NCI-H524 treated with DMSO at 0.1 percent for 48 hours (cell line): ENCODE data around the gene EIF3L.

Experiments used
- DNase-seq: peaks from one replicate; lab custom pipeline; 2025; lab: John Stamatoyannopoulos, UW

The EIF3L gene

DNA sequence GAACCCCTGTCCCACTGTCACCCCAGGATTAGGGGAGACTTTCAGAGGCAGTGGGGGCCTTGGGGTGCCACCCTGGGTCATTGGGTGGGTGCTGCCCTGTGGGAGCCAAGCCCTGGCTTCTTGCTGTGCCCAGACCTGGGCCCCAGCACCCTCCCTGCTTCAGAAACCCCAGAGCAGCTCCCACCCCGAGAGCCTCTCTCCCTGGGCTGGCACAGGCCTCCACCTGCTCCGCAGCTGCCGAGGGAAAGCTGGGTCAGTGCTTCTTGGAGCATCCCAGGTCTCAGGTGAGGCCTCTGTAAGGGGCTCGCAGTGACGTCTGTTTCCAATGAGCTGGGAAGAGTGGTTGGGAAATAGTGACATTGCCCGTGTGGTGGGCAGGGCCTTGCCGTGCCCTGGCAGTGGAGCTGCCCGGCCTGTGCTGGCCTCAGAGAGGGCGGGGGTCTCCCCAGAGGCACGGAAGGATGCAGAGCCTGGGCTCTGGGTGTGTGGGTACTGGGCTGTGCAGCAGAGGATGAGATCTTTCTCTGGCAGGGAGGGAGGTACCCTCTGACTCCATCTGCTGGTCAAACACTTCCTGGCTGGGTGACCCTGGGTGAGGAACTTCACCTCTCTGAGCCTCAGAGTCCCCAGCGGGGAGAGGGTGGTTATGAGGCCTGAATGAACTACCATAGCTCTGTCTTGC lies 81.2 kb downstream of the EIF3L start:
- no peak for DNase-seq

DNA sequence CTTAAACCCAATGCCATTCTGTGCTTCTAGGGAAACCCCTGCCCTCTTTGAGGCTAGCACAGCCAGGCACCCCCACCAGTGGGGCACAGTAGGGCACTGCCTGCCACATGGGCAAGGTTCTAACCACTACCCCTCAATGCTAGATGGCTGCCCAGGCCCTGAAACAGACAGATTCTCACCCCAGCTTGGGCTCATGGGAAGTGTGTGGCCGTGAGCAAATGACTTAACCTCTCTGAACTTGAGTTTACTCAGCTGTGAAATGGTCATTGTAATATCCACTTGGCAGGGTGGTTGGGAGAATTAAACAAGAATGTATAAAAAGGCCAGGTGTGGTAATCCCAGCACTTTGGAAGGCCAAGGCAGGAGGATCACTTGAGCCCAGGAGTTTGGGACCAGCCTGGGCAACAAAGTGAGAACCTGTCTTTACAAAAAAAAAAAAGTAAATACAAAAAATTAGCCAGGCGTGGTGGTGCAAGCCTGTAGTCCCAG lies 81.8 kb downstream of the EIF3L start:
- DNase-seq, result no peak

DNA sequence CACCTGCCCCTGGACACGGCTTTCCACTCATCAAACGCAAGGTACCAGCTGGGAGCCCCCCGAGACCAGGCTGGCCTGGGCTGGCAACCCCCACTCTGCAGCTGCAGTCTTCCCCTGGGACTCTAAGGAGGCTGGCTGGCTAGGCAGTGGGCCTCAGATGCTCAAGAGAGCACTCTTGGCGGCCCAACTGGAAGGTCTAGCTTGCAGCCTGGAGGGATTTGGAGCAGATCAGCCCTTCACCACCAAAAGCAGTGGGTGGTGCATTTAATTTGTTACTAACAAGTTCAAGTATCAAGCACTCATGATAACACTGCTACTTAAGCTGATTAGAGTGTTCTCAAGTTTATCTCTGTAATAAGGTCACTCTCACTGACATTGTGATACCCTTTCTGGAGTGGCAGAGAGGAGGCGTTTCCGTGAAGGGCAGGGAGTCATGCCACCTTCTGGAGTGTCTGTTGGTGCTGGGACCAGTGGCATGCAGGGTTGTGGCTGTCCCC lies 82.7 kb downstream of the EIF3L start:
- peak; percentile 48 for DNase-seq

GRCh38 chr22:37932401-37932800 lies 83.2 kb downstream of the EIF3L start:
- no peak for DNase-seq

GRCh38 chr22:37932821-37933578 lies 83.8 kb downstream of the EIF3L start:
- DNase-seq, result no peak

DNA sequence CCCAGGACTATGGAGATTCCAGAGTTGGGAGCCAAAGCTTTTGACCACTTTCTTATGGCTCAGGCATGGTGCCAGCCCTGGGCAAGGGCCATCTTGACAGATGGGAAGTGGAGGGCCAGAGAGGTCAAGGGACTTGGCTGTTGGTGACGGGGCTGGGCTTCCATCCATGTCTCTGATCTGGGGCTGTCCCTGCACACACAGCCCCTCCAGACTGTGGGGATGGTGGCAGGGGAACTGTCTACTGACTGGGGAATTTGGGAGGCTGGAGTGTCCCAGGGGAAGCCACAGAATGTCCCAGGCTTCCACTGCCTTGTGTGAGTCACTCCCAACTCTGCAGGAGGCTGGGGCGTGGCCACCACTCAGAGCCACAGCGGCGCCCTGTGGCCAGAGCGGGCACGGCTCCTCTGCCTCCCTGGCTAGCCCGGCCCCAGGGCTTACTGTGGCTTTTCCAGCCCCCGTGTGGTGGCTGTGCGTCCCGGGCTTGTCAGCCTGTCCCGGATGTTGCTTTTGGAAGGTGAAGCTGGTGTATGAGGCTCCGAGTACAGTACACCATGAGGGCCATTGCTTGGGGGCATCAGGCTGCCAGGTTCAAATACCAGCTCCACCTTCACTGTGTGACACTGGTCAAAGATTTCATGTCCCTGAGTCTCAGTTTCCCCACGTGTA lies 84.6 kb downstream of the EIF3L start:
- DNase-seq, result peak; percentile 34
